ENCODE measurements around the gene TRIM17. TPM values are rescaled to one million over a fixed set of nuclear protein-coding genes. Genes with fewer than 3 reads are reported as not detected.

TRIM17 gene
- total RNA-seq, 1 donor from 2014 or later: 0.38 TPM

DNA sequence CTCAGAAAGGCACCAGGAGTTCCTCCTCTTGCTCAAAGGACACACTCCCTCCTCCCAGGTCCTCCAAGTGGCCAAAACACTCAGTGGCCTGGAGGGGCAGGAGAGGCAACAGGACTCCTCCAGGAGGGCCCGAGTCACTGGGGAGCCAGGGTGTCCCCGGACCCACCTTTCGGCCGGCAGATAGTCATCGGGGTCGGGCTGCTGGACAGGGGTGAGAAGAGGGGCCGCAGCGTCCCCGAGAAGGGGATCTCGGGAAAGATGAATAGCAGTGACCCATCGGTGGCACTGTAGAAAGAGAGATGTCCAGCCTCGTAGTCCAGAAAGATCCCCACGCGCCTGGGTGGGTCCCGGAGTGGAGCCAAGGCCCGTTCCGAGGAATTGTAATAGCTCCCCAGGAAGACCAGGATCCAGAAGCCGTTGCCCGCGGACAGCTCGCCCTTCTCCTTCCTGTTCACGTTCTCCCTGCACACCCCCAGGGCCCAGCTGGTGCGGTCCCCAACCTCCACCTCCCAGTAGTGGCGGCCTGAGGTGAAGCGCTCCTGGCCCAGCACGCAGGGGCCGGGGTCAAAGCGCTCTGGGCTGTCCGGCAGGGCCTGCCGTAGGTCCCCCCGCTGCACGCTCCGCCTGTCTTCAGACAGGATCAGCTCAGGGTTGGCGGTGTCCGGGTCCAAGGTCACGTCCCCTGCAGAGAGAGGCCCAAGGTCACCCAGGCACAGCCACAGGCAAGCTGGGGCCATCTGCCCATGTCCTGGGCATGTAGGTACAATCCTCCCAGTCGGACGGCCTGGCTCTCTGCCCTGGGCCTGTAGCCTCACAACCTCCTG is 21.9 kb downstream of the TRIM17 start:
- no peak for DNase-seq (ENCODE audit: missing footprints)
- ATAC-seq: no peak
- intact Hi-C loops (cut with DNase I): no loop called here

DNA sequence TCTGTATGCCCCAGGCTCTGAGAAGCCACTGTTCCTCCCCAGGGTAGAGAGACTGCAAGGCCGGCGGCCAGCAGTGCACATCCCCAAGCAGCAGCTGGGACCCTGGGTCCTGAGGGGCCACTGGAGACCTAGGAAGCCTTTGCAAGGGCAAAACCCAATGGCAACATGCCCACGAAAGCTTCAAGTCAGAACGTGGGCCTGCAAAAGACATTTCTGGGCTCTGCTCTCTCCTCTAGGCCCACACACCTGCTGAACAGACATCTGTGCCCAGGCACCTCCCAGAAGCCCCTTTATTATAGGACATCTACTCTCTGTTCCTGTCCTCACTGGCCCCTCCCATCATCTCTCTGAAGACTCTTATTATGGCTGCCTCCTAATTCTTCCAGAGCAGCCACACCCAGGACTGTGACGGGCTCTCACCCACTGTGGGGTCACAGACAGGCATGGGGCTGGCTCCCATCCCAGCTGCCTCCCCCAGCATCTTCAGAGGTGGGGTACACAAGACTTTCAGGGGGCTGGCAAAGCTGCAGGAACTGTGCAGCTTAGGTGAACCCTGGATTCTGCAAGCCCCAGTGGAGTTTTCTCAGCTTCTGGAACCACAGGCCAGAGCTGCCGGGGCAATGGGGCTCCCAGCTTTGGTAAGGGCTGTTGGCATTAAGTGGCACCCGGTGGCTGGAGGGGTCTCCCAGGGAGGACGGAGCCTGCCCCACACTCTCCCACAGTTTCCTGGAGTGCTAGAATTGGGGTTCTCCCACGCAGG is 22.7 kb downstream of the TRIM17 start:
- ATAC-seq (no peak), DNase-seq (ENCODE audit: missing footprints) (peak; percentile 37)
- intact Hi-C loops (cut with DNase I): no loop called here

GRCh38 chr1:228393268-228393701 is 23.4 kb downstream of the TRIM17 start:
- peak; percentile 86 for ATAC-seq
- intact Hi-C loops (cut with DNase I): no loop called here
- DNase-seq (ENCODE audit: missing footprints): peak; percentile 43

DNA sequence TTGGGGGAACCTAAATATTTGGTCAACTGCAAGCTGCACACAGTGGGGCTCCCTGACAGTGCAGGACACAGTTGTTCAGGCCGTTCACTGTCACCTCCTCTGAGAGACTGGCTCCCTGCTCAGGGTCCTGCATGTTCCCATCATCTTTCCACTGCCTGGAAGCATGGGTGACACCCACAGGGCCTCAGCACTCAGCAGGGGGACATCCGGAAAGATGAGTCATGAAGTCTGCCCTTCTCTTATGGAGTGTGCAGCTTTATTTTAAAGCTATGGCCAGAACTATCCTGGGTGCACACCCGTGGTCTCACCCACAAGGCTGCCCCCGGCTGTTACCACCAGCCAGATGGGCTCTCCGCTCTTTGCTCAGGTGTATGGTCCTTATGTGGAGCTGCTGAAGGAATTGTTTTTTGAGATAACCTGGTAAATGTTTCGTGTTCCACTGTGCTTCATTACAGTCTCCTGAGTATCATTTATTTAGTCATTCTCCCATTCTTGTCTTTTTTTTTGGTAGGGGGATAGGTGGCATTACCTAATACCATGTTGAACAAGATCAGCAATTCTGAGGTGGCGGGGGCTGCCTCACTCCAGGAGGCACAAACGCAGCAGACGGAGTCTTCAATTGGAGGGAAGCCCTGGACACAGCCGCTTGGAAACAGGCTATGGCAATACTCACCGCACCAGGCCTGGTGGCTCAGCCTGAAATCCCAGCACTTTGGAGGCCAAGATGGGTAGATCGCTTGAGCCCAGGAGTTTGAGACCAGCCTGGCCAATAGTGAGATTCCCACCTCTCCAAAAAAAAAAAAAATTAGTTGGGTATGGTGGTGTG is 24.3 kb downstream of the TRIM17 start:
- peak; percentile 27 for DNase-seq (ENCODE audit: missing footprints)
- intact Hi-C loops (cut with DNase I): no loop called here
- no peak for ATAC-seq

DNA sequence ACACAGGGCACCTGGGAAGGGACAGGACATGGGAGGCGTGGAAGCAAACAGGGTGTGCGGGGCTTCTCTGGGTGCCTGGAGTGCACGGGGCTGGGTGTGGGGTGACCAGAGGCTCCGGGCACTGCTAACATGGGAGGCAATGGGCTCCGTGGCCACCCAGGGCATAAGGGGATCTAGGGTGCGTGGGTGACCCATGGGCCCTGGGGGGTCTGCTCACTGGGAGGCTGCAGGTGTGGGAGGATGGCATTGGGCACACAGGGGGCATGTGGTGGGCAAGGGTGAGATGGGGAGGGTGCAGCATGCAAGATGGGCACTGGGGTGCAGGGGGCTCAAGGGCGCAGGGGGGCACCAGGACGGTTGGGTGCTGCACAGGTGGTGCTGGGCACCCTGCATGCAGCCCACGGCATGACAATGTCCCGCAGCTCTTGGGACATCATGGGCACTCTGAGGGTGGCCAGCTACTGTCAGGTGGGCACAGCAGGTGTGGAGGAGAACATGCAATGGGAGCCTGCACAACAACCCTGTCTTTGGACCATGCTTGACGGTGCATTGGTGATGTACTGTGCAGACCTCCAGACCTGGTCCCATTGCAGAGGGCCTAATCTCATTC is 25.1 kb downstream of the TRIM17 start:
- DNase-seq (ENCODE audit: missing footprints) (peak; percentile 41), ATAC-seq (no peak)
- intact Hi-C loops (cut with DNase I): no loop called here

DNA sequence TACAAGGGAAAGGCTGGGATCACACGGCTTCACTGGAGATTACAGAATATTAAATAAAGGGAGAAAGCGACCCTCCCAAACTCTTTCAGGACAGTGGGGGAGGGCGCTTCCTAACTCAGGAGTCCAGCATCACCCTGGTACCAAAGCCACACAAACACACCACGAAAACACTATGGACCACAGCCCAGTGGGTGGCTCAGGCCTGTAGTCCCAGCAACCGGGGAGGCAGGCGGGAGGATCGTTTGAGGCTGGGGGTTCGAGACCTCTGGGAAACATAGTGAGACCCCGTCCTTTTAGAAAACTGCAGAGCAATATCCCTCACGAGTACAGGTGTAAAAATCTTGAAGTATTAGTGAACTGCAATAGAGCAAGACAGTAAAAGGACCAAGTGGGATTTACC is 26.0 kb downstream of the TRIM17 start:
- ATAC-seq (no peak), DNase-seq (ENCODE audit: missing footprints) (peak; percentile 30)
- intact Hi-C loops (cut with DNase I): no loop called here

GRCh38 chr1:228387321-228387720 is 29.3 kb downstream of the TRIM17 start:
- ATAC-seq (peak; percentile 8), DNase-seq (ENCODE audit: missing footprints) (no peak)
- intact Hi-C loops (cut with DNase I): no loop called here

GRCh38 chr1:228385232-228385631 is 31.4 kb downstream of the TRIM17 start:
- intact Hi-C loops (cut with DNase I): no loop called here
- DNase-seq (ENCODE audit: missing footprints) (no peak), ATAC-seq (no peak)

DNA sequence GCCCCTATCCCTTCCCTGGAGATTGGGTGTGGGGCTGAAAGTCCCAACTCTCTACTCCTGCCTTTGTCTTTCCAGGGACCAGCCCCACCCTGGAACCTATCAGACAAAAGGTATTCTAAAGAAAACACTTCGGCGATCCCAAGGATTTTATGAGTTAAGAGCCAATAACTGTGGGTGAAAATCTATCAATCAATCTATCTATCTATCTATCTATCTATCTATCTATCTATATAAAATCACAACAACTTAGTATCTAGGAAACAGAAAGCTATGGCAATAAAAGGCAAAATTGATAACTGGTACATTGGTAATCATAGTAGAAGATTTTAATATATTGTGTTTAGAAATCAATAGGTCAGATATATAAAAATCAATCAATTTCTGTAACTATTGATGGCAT is 32.9 kb downstream of the TRIM17 start:
- DNase-seq (ENCODE audit: missing footprints): no peak
- intact Hi-C loops (cut with DNase I): no loop called here
- no peak for ATAC-seq

GRCh38 chr1:228381356-228381755 is 35.3 kb downstream of the TRIM17 start:
- intact Hi-C loops (cut with DNase I): no loop called here
- DNase-seq (ENCODE audit: missing footprints) (no peak), ATAC-seq (no peak)

DNA sequence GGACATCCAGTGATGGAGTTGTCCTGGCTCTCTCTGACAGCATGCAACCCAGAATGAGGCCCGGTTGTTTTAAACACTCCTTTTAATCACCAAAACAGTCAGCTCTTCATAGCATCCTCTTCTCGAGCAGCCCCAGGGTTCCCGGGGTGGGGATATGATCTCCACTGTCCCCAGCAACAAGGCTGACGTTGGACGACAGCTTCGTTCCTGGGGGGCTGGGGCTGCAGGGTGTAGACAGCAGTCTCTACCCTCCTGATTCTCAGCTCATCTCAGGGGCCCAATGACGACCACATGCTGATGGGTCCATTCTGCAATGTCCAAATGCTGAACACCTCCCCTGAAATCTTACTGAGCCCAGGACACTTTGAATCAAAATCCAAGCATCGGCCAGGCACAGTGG is 37.0 kb downstream of the TRIM17 start:
- intact Hi-C loops (cut with DNase I): loop anchor here (5.0 to 10.0 kb wide), 2 partner anchors 78 to 105 kb away; partner anchors contain the start of gene RNF187
- no peak for ATAC-seq
- peak; percentile 31 for DNase-seq (ENCODE audit: missing footprints)

DNA sequence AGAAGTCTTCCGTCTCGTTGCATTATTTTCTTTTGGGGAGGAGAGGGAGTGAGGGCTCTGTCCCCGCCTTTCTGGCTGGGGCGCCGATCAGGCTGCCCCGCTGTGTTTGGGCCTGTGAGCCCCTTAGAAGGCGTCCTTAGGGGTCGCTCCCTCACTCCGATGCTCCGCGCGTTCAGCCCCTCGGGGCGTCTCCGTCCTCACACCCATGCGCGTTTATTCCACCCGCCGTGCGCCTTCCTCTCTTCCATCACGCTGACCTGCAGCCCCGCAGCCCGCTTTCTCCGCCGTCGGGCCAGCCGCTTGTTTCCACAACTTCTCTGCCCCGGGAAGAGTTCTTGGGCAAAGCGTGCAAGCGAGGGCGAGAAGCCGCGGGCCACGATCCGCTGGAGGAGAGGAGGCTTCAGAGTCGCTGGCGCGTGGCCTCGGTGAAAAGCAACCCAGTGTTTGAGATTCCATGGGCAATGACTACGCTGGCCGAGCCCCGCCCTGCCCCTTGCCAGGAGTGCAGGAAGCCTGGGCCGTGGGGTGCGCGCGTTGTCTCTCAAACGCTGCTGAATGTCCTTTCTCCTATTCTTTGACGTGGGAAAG is 37.7 kb downstream of the TRIM17 start:
- intact Hi-C loops (cut with DNase I): loop anchor here (5.0 to 10.0 kb wide), 2 partner anchors 78 to 106 kb away; partner anchors contain the start of gene RNF187
- ATAC-seq (no peak), DNase-seq (ENCODE audit: missing footprints) (peak; percentile 72)

DNA sequence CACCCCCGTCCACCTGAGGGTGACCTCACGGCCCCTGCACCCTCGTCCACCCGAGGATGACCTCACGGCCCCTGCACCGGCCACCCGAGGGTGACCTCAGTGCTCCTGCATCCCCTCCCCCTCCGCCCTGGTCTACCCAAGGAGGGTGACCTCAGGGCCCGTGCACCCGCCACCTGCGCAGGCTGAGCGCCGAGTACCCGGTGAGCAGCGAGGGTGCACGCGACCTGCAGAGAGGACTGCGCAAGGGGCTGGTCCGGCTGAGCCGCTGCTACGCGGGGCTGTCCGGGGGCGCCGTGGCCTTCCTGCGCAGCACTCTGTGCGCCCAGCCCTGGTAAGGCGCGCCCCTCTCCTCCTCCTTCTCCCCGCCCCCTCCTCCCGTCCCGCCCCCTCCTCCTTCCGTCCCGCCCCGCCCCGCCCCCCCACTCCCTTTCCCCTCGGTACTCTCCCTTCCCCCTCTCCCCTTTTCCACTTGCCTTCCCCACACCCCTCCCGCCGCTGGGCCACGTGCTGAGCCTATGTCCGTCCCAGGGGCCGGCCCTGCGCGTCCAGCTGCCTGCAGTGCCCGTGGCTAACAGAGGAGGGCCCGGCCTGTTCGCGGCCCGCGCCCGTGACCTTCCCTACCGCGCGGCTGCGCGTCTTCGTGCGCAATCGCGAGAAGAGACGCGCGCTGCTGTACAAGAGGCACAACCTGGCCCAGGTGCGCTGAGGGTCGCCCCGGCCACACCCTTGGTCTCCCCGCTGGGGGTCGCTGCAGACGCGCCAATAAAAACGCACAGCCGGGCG is 38.4 kb downstream of the TRIM17 start:
- peak; percentile 62 for ATAC-seq
- intact Hi-C loops (cut with DNase I): loop anchor here (5.0 to 10.0 kb wide), 2 partner anchors 79 to 107 kb away; partner anchors contain the start of gene RNF187
- peak; percentile 88 for DNase-seq (ENCODE audit: missing footprints)

DNA sequence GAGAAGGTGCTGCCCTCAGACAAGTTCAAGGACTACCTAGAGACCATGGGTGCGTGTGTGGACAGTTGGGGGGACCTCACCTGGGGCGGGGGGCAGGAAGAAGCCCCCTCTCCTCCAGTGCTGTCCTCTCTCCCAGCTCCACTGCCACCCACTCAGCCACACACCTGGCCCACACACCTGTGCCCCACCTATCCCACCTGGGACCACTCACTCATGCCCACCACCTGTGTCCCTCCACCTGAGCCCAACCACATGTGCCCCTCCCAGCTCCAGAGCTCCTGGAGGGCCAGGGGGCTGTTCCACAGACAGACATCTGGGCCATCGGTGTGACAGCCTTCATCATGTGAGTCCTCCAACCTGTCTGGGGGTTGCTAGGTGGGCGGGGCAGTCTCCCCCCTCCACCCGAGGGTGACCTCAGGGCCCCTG is 39.0 kb downstream of the TRIM17 start:
- intact Hi-C loops (cut with DNase I): loop anchor here (5.0 to 10.0 kb wide), 2 partner anchors 80 to 107 kb away; partner anchors contain the start of gene RNF187
- no peak for DNase-seq (ENCODE audit: missing footprints)
- no peak for ATAC-seq

DNA sequence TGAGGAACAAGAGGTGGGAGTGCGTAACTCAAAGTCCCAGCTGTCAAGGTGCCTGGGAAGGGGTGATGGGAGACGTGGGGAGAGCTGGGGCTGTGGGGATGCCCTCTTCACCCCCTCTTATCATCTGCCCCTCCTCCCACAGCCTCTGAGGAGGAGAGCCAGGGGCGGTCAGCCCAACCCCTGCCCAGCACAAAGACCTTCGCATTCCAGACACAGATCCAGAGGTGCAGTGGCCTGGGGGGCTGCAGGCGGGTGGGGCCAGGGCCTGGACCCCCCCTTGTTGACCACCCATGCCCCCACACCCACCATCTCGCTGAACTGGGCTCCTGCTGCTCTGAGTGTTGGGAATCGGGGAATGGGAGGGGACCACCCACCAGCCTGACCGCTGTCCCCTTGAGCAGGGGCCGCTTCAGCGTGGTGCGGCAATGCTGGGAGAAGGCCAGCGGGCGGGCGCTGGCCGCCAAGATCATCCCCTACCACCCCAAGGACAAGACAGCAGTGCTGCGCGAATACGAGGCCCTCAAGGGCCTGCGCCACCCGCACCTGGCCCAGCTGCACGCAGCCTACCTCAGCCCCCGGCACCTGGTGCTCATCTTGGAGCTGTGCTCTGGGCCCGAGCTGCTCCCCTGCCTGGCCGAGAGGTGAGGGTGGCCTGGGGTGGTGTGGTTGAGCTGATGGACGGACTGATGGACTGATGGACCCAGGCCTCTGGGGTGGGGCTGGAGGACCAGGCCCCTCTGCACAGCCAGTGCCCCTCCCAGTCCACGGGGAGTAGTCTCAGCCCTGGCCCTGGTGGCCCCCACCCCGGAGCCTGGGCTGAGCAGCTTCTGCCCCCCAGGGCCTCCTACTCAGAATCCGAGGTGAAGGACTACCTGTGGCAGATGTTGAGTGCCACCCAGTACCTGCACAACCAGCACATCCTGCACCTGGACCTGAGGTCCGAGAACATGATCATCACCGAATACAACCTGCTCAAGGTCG is 39.7 kb downstream of the TRIM17 start:
- peak; percentile 57 for DNase-seq (ENCODE audit: missing footprints)
- ATAC-seq: no peak
- intact Hi-C loops (cut with DNase I): loop anchor here (5.0 to 10.0 kb wide), 2 partner anchors 80 to 108 kb away; partner anchors contain the start of gene RNF187

- DNase-seq (ENCODE audit: missing footprints): no peak
- ATAC-seq: no peak
- intact Hi-C loops (cut with DNase I): loop anchor here (5.0 to 10.0 kb wide), 2 partner anchors 81 to 109 kb away; partner anchors contain the start of gene RNF187
These were observed 40.4 kb downstream of the TRIM17 start for GRCh38 chr1:228376262-228376628.

Measured in Right ventricle myocardium inferior (tissue), 1 donor.